Activated naive CD8-positive, alpha-beta T cell (primary cell): Measurements from ENCODE around the gene SPACA6.
"Not testable (repeated sequence)": the region's sequence is repeated elsewhere in the genome, so short reads cannot be mapped to it uniquely, and the experiment has no call there.

ENCODE experiments used
- H3K27ac Mint-ChIP-seq: one replicate; pipeline ENCODE4 v1.8.0; 2021; ENCODE audit warnings: mixed read lengths
- H3K27me3 Mint-ChIP-seq: one replicate; pipeline ENCODE4 v1.8.0; 2021; ENCODE audit warnings: mixed read lengths
- H3K36me3 Mint-ChIP-seq: one replicate; pipeline ENCODE4 v1.8.0; 2021; ENCODE audit warnings: mixed read lengths
- H3K4me1 Mint-ChIP-seq: one replicate; pipeline ENCODE4 v1.8.0; 2021; ENCODE audit warnings: low read depth, mixed read lengths
- H3K4me3 Mint-ChIP-seq: one replicate; pipeline ENCODE4 v1.8.0; 2021; ENCODE audit warnings: mild to moderate bottlenecking, mixed read lengths
- H3K9me3 Mint-ChIP-seq: one replicate; pipeline ENCODE4 v1.8.0; 2021; ENCODE audit warnings: low read depth, mixed read lengths

SPACA6 gene

DNA sequence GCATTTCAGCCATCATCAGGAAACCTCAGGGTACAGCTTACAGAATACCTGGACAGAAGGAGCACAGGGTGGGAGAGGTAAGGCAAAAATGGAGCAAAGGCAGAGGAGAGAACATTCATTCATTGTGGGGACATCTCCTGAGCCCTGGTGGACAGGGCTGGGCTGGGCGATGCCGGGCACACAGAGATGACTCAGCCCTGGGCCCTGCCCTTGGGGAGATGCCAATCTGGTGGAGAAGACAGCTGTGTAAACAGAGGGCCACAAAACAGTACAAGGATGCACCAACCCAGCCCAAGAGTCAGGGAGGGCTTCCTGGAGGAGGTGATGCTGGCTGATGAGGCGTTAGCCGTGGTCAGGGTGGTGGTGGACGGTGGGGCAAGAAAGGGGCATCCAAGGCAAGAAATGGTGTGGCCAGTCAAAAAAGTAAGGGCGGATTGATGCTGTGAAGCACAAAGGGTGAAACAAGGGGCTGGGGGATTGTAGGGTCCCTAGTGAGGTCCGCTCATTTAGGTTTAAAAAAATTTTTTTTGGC, 34.3 kb downstream of the SPACA6 start:
- H3K4me3 Mint-ChIP-seq, result no peak overlapping the region
- H3K4me1 Mint-ChIP-seq, result no peaks in the 10 kb centered on the region
- peaks cover 33% of the 10 kb centered on the region for H3K27me3 Mint-ChIP-seq

DNA sequence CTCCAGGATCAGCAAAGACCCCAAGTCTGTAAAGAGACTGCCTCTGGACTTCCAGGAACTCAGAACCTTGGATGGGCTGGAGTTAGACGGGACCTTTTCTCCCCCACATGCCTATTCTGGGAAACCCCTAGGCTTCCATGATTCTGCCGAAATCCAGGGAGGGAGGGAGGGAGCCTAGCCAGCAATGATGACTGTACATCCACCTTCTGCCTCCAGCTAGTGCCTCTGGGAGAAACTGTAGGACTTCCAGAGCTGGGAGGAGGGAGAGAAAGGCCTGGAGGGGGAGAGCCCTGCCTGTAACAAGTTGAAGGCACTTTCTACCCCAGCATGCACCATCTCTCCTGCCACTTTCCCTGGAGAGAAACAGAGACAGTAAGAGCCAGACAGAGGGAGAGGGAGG, 36.7 kb downstream of the SPACA6 start:
- H3K27ac Mint-ChIP-seq, result no peak overlapping the region
- H3K36me3 Mint-ChIP-seq, result no peaks in the 10 kb centered on the region
- no peak overlapping the region for H3K4me3 Mint-ChIP-seq
- H3K4me1 Mint-ChIP-seq, result no peaks in the 10 kb centered on the region
- H3K9me3 Mint-ChIP-seq, result peaks cover 3% of the 10 kb centered on the region
- H3K27me3 Mint-ChIP-seq, result peaks cover 22% of the 10 kb centered on the region

More for the DNA sequence above, 34.3 kb downstream of the SPACA6 start:
- Mint-ChIP-seq H3K9me3 (peaks cover 3% of the 10 kb centered on the region), H3K27ac (no peak overlapping the region), H3K36me3 (no peaks in the 10 kb centered on the region)

- H3K4me3 Mint-ChIP-seq, result no peak overlapping the region
- peaks cover under 1% of the 10 kb centered on the region for H3K9me3 Mint-ChIP-seq
- no peak overlapping the region for H3K27ac Mint-ChIP-seq
- H3K27me3 Mint-ChIP-seq, result peaks cover 10% of the 10 kb centered on the region
- no peaks in the 10 kb centered on the region for H3K36me3 Mint-ChIP-seq
- no peaks in the 10 kb centered on the region for H3K4me1 Mint-ChIP-seq
Observed at GRCh38 chr19:51733742-51734522, 40.8 kb downstream of the SPACA6 start.

- no peak overlapping the region for H3K4me3 Mint-ChIP-seq
- peaks cover 10% of the 10 kb centered on the region for H3K27me3 Mint-ChIP-seq
- no peaks in the 10 kb centered on the region for H3K9me3 Mint-ChIP-seq
- no peaks in the 10 kb centered on the region for H3K4me1 Mint-ChIP-seq
- no peaks in the 10 kb centered on the region for H3K36me3 Mint-ChIP-seq
- no peak overlapping the region for H3K27ac Mint-ChIP-seq
Observed at GRCh38 chr19:51735759-51736449, 42.8 kb downstream of the SPACA6 start.

DNA sequence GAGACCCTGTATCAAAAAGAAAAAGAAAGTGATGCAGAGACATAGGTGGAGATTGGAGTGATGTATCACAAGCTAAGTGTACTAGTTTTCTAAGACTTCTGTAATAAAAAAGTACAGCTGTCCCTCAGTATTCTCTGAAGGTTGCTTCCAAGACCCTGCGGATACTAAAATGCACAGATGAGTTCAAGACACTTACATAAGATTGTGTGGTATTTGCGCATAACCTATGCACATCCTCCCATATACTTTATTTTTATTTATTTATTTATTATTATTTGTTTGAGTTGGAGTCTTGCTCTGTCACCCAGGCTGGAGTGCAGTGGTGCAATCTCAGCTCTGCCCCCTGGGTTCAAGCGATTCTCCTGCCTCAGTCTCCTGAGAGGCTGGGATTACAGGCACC, 44.3 kb downstream of the SPACA6 start:
- no peaks in the 10 kb centered on the region for H3K36me3 Mint-ChIP-seq
- no peaks in the 10 kb centered on the region for H3K9me3 Mint-ChIP-seq
- H3K4me3 Mint-ChIP-seq, result no peak overlapping the region
- peaks cover 7% of the 10 kb centered on the region for H3K27me3 Mint-ChIP-seq
- H3K27ac Mint-ChIP-seq, result no peak overlapping the region
- no peaks in the 10 kb centered on the region for H3K4me1 Mint-ChIP-seq

- Mint-ChIP-seq H3K27ac (no peak overlapping the region), H3K36me3 (no peaks in the 10 kb centered on the region), H3K27me3 (peaks cover 7% of the 10 kb centered on the region), H3K9me3 (no peaks in the 10 kb centered on the region), H3K4me1 (no peaks in the 10 kb centered on the region), H3K4me3 (no peak overlapping the region)
Observed at GRCh38 chr19:51737924-51738323, 44.8 kb downstream of the SPACA6 start.

- not testable (repeated sequence) for H3K4me3 Mint-ChIP-seq, H3K27me3 Mint-ChIP-seq, H3K4me1 Mint-ChIP-seq, H3K27ac Mint-ChIP-seq, H3K36me3 Mint-ChIP-seq, H3K9me3 Mint-ChIP-seq
Observed at GRCh38 chr19:51738523-51738922, 45.4 kb downstream of the SPACA6 start.

GRCh38 chr19:51739466-51740213, 46.5 kb downstream of the SPACA6 start:
- peaks cover 11% of the 10 kb centered on the region for H3K27me3 Mint-ChIP-seq
- H3K36me3 Mint-ChIP-seq, result no peaks in the 10 kb centered on the region
- no peaks in the 10 kb centered on the region for H3K4me1 Mint-ChIP-seq
- H3K4me3 Mint-ChIP-seq, result no peak overlapping the region
- H3K9me3 Mint-ChIP-seq, result no peaks in the 10 kb centered on the region
- no peak overlapping the region for H3K27ac Mint-ChIP-seq

DNA sequence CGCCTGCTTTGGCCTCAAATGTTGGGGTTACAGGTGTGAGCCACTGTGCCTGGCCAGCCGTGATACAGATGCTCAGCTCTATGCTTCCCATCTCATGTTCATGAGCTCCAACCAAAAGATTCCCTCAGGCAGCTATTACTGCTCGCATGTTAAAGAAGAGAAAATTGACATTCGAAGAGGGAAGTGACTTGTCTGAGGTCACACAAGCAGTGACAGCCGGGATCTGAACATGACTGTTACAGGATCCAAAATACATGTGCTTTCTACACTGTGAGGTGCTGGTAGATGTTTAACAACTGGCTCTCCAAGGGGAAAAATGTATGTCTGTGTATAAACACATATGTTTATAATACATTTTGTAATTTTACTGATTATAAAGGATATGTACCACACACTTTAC, 47.2 kb downstream of the SPACA6 start:
- no peak overlapping the region for H3K27ac Mint-ChIP-seq
- H3K4me3 Mint-ChIP-seq, result no peak overlapping the region
- H3K4me1 Mint-ChIP-seq, result no peaks in the 10 kb centered on the region
- no peaks in the 10 kb centered on the region for H3K9me3 Mint-ChIP-seq
- H3K36me3 Mint-ChIP-seq, result no peaks in the 10 kb centered on the region
- H3K27me3 Mint-ChIP-seq, result peaks cover 9% of the 10 kb centered on the region

DNA sequence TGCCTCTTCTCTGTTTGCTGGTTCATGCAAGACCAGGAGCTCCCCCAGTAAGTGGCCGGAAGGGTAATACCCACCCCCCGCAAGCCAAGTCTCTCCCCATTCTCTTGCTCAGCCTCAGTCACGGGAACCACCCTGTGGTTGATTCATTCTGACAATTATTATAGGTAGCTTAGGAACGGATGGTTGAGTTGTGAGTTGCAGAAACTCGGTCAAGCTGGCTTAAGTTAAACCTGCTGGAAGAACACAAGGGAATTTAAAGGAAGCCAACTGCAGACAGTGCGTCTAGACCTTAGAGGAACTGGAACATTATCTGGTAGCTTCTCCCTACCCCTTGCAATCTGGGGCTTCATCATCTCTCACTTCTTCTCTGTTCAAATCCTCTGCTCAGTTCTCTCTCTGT, 49.7 kb downstream of the SPACA6 start:
- H3K4me1 Mint-ChIP-seq, result no peaks in the 10 kb centered on the region
- H3K27me3 Mint-ChIP-seq, result peaks cover 3% of the 10 kb centered on the region
- no peaks in the 10 kb centered on the region for H3K36me3 Mint-ChIP-seq
- no peak overlapping the region for H3K27ac Mint-ChIP-seq
- no peaks in the 10 kb centered on the region for H3K9me3 Mint-ChIP-seq
- no peak overlapping the region for H3K4me3 Mint-ChIP-seq

DNA sequence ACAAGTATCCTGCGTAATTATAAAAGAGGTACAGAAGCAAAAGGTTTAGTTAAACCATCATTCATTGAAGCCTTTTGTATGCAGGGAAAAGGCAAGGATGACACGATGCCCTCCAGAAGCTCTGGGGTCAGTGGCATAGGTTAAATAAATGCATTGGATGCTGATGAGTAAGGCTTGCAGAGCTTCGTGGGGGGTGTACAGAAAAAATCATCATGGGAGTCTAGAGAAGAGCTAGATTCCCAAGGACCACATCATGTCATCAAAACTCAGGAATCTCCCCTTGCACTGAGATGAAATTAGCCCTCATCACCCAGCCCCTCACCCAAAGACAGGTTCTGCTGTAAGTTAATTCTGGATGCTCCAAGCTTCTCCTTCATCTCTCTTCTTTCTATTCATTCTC, 50.3 kb downstream of the SPACA6 start:
- H3K9me3 Mint-ChIP-seq, result no peaks in the 10 kb centered on the region
- H3K36me3 Mint-ChIP-seq, result no peaks in the 10 kb centered on the region
- peaks cover 3% of the 10 kb centered on the region for H3K27me3 Mint-ChIP-seq
- H3K4me1 Mint-ChIP-seq, result no peaks in the 10 kb centered on the region
- H3K27ac Mint-ChIP-seq, result no peak overlapping the region
- H3K4me3 Mint-ChIP-seq, result no peak overlapping the region

GRCh38 chr19:51746731-51747130, 53.6 kb downstream of the SPACA6 start:
- no peak overlapping the region for H3K4me3 Mint-ChIP-seq
- peaks cover 3% of the 10 kb centered on the region for H3K27me3 Mint-ChIP-seq
- H3K36me3 Mint-ChIP-seq, result no peaks in the 10 kb centered on the region
- H3K9me3 Mint-ChIP-seq, result no peaks in the 10 kb centered on the region
- no peak overlapping the region for H3K27ac Mint-ChIP-seq
- H3K4me1 Mint-ChIP-seq, result no peaks in the 10 kb centered on the region

DNA sequence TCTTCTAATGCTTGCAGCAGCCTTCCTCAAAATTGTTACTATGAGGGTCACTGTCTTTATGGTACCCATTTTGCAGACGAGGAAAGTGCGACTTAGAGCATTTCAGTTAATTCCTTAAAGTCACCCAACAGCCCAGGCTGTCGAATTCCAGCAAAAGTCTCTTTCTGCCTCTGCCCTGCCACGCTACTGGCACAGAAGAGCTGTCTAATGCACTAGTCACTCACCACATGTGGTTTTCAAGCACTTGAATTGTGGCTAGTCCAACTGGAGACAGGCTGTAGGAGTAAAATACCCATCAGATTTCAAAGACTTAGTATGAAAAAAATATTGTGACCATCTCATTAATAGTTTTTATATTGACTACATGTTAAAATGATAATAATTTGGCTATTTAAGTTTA, 56.8 kb downstream of the SPACA6 start:
- Mint-ChIP-seq H3K27ac (no peak overlapping the region), H3K4me3 (no peak overlapping the region), H3K36me3 (no peaks in the 10 kb centered on the region), H3K27me3 (no peaks in the 10 kb centered on the region), H3K4me1 (no peaks in the 10 kb centered on the region), H3K9me3 (no peaks in the 10 kb centered on the region)

DNA sequence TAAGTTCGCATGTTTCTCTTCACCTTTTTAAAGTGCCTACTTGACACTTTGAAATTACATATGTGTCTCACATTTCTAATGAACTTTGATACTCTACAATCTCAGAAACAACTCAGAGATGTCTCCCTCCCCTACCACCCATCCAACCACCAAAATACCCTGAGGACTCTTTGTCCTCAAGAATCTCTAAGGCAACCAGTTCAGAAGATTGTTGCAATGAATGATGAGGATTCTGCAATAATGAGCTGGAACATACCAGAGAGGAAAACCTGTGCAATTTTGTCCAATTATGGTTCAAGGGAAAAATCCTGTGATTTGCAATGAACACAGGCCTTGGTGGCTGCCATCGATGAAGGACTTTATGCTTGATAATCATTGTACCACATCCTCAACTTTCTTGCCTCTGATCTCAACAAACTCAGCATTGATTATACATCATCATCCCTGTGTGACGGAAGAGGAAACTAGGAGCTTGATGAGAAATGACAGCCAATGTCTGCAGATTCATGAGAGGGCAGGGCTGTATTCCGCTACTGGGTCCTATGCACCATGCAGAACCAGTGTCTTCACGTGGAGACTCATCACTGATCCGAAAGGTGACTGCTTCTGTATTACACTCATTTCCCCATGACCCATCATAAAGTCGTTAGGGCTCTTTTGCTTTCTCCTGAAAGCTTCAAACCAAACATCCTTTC, 57.4 kb downstream of the SPACA6 start:
- no peaks in the 10 kb centered on the region for H3K36me3 Mint-ChIP-seq
- no peak overlapping the region for H3K27ac Mint-ChIP-seq
- no peaks in the 10 kb centered on the region for H3K9me3 Mint-ChIP-seq
- peaks cover 2% of the 10 kb centered on the region for H3K27me3 Mint-ChIP-seq
- no peaks in the 10 kb centered on the region for H3K4me1 Mint-ChIP-seq
- no peak overlapping the region for H3K4me3 Mint-ChIP-seq
